HepG2 (cell line): ENCODE measurements around the gene DDX18. TPM values are rescaled to one million over a fixed set of nuclear protein-coding genes. Genes with fewer than 3 reads are reported as not detected.

Experiments
- ATAC-seq: fragments of 200-7000 bp; cut with Tn5 transposase; 3 replicates; pipeline ENCODE4 v1.9.1; 2020; ENCODE audit warnings: mild to moderate bottlenecking, moderate library complexity
- BruUV-seq: library from RNA; stranded (reverse); fragments of 400-500 nt; replicated peaks from 2 replicates; lab custom pipeline; 2021; lab: Mats Ljungman, UMichigan
- CTCF ChIA-PET: fragments of 300-600 bp; formaldehyde crosslinking; extraction: SDS; loops from one replicate; lab custom pipeline; 2021; ENCODE audit warnings: low total read pairs, inconsistent platforms, low intra/inter-chr PET ratio; lab: Yijun Ruan, JAX
- POLR2A ChIA-PET: fragments of 350-600 bp; sonication (Branson Sonifier 250); formaldehyde crosslinking; loops from one replicate; lab custom pipeline; 2020; ENCODE audit warnings: antibody characterized with exemption, inconsistent platforms; lab: Yijun Ruan, JAX
- DNase-seq: peaks from one replicate; pipeline ENCODE4 v3.0.0-alpha.2; 2015; ENCODE audit warnings: low spot score
- FAIRE-seq: peaks from 3 replicates; lab custom pipeline; 2011; peaks lifted over from hg19 to GRCh38; lab: Jason Lieb, UNC
- H2AFZ ChIP-seq: one replicate; pipeline ENCODE4 v1.6.1; 2011; ENCODE audit warnings: low read length, inconsistent platforms
- H3K27ac ChIP-seq: fragments of 300-600 bp; 3 replicates; pipeline ENCODE4 v1.8.0; 2011; ENCODE audit warnings: mixed run types, mild to moderate bottlenecking, mixed read lengths, low read length, inconsistent platforms; ENCODE audit not compliant: insufficient read depth; ENCODE audit errors: extremely low read length
- H3K27me3 ChIP-seq, 2 experiments: fragments of 200-600 bp in 1 of 2; 2 replicates in 1 of 2; 3 replicates in 1 of 2; pipeline versions ENCODE4 v1.6.0 to v1.8.0; 2011; ENCODE audit warnings: low read length in 2 of 2, mild to moderate bottlenecking in 2 of 2, moderate library complexity in 2 of 2, inconsistent platforms in 1 of 2; ENCODE audit not compliant: insufficient read depth in 2 of 2, control insufficient read depth in 1 of 2
- H3K36me3 ChIP-seq, 2 experiments: fragments of 200-600 bp in 1 of 2; replicated peaks in 1 of 2; 2 replicates in 1 of 2; 3 replicates in 1 of 2; pipeline versions ENCODE4 v1.5.1 to v1.8.0; 2011; ENCODE audit warnings: low read length in 2 of 2, inconsistent platforms in 1 of 2; ENCODE audit not compliant: insufficient read depth in 2 of 2, control insufficient read depth in 1 of 2
- H3K4me1 ChIP-seq: 2 replicates; pipeline ENCODE4 v1.5.1; 2012; ENCODE audit warnings: low read length, inconsistent platforms; ENCODE audit not compliant: insufficient read depth
- H3K4me2 ChIP-seq: 2 replicates; pipeline ENCODE4 v1.6.0; 2011; ENCODE audit warnings: low read depth, low read length, inconsistent platforms
- H3K4me3 ChIP-seq, 3 experiments: fragments of 200-600 bp in 1 of 3; sonication (generic), shearing (Covaris generic) in 1 of 3; replicated peaks in 1 of 3; 2 replicates each; pipeline ENCODE4 v1.5.1; 2011 to 2016; ENCODE audit warnings: low read length in 3 of 3, inconsistent platforms in 2 of 3, low read depth in 2 of 3, mild to moderate bottlenecking in 2 of 3, control low read depth in 1 of 3, mixed read lengths in 1 of 3; ENCODE audit not compliant: insufficient read depth in 1 of 3
- H3K79me2 ChIP-seq: one replicate; pipeline ENCODE4 v1.6.1; 2011; ENCODE audit warnings: low read length, inconsistent platforms; ENCODE audit not compliant: insufficient read depth
- H3K9ac ChIP-seq: 2 replicates; pipeline ENCODE4 v1.6.0; 2011; ENCODE audit warnings: mild to moderate bottlenecking, low read depth, low read length, inconsistent platforms; ENCODE audit not compliant: insufficient read depth
- H3K9me3 ChIP-seq: 2 replicates; pipeline ENCODE4 v1.5.1; 2012; ENCODE audit warnings: mild to moderate bottlenecking, low read length
- H4K20me1 ChIP-seq: 2 replicates; pipeline ENCODE4 v1.6.0; 2011; ENCODE audit warnings: inconsistent platforms, mild to moderate bottlenecking, low read length, moderate library complexity; ENCODE audit not compliant: insufficient read depth
- PRDM4 ChIP-seq: sonication (generic); formaldehyde crosslinking; IDR thresholded peaks from 2 replicates; pipeline ENCODE4 v1.9.0; 2021; ENCODE audit warnings: missing genetic modification reagents, borderline replicate concordance
- SKI ChIP-seq: fragments of 450-650 bp; IDR thresholded peaks from one replicate; pipeline ENCODE4 v1.6.1; 2018; ENCODE audit warnings: mild to moderate bottlenecking; ENCODE audit not compliant: partially characterized antibody
- SRSF1 ChIP-seq: fragments of 200-400 bp; formaldehyde crosslinking; optimal IDR thresholded peaks from 2 replicates; pipeline ENCODE3; 2017; ENCODE audit warnings: mild to moderate bottlenecking, low read depth, low read length, moderate library complexity
- TBP ChIP-seq: sonication (generic); formaldehyde crosslinking; IDR thresholded peaks from 2 replicates; pipeline ENCODE4 v1.5.0; 2020; ENCODE audit warnings: missing genetic modification reagents
- ZFYVE20 ChIP-seq: sonication (generic); formaldehyde crosslinking; IDR thresholded peaks from 2 replicates; pipeline ENCODE4 v1.8.0; 2023; ENCODE audit warnings: low read depth, mild to moderate bottlenecking, moderate library complexity, missing genetic modification reagents, borderline replicate concordance
- ZNF616 ChIP-seq: sonication (generic); formaldehyde crosslinking; IDR thresholded peaks from 2 replicates; pipeline ENCODE4 v1.5.0; 2020; ENCODE audit warnings: low read depth, mild to moderate bottlenecking, missing genetic modification reagents
- ZNF709 ChIP-seq: sonication (generic); formaldehyde crosslinking; IDR thresholded peaks from 2 replicates; pipeline ENCODE4 v1.5.0; 2020; ENCODE audit warnings: mild to moderate bottlenecking, missing genetic modification reagents
- WGBS: methylation state at CpG from one replicate; pipeline ENCODE4 v1.1.6; 2017; ENCODE audit warnings: low lambda C conversion rate; 5-methylcytosine and 5-hydroxymethylcytosine counted together
- in situ Hi-C: cut with HindIII; loops from 2 replicates; pipeline ENCODE4 v1.10.0; 2017; ENCODE audit warnings: low pct_unique_long_range_greater_than_20kb; ENCODE audit not compliant: extremely low pct_ligation_motif_present
- intact Hi-C: fragments of 100-400 bp; cut with micrococcal nuclease; formaldehyde crosslinking; loops from one replicate; pipeline ENCODE4 v1.10.0; 2022; ENCODE audit not compliant: unreplicated experiment
- polyA plus RNA-seq, 8 experiments: library from polyadenylated mRNA; depleted of rRNA in 3 of 8; stranded (reverse) in 7 of 8; unstranded in 1 of 8; fragments of >200 nt; fragmentation: Illumina TruSeq in 4 of 8; extraction: Trizol in 4 of 8; gene quantifications; 2 replicates each; pipeline versions ENCODE4 v1.2.1 to v1.2.3, GENCODE V29; 2011 to 2016; ENCODE audit warnings: low read depth in 4 of 8, missing spikeins in 1 of 8, mixed read lengths in 1 of 8; ENCODE audit not compliant: insufficient read depth in 1 of 8
- total RNA-seq, 5 experiments: library from RNA; depleted of rRNA; stranded (reverse); fragments of >200 nt; fragmentation: Illumina TruSeq; extraction: Trizol; gene quantifications; 2 replicates each; pipeline ENCODE4 v1.2.3, GENCODE V29; 2016; ENCODE audit warnings: low read depth in 1 of 5

The DDX18 gene
- total and polyA plus RNA-seq, 2 of the 13 experiments (the other 11 are each of a cell fraction or from before 2014, with no cell fraction given): 64.0 to 134 TPM

GRCh38 chr2:117859532-117859911 lies 45.0 kb downstream of the DDX18 start (continued):
- TF ChIP-seq PRDM4 (no peak), ZNF709 (no peak), ZFYVE20 (CRISPR knock-in tag) (no peak), SKI (no peak)

DNA sequence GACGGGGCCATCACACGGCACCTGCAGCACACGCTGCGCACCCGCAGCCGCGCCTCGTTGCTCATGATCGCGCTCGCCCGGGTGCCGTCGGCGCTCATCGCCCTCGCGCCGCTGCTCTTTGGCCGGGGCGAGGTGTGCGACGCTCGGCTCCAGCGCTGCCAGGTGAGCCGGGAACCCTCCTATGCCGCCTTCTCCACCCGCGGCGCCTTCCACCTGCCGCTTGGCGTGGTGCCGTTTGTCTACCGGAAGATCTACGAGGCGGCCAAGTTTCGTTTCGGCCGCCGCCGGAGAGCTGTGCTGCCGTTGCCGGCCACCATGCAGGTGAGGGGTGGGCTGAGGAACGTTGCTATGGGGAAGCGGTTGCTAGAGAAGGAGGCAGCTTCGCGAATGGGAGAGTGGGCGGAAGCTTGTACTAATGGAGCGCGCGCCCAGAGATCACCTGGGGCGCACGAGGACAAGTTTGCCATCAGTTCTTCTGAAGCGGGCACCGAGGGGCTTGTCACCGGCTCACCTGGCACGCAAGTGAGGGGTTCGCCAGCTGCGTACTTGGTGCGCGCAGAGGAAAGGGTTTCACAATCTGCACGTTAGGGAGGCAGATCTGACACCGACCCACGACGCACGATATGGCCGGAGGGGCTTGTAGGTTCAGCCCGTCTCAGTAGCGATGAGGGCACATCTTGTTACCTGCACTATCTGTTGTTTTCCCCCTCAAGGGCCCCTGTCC lies 45.6 kb downstream of the DDX18 start:
- POLR2A ChIA-PET: no interaction called here
- Histone ChIP-seq H3K27me3 (0 out of 5 replicates have a peak, but pooled peaks cover 0 to 2% of the 10 kb centered on the region in 2 experiments), H3K4me2 (no peak overlapping the region), H2AFZ (no peak overlapping the region), H3K27ac (no peak overlapping the region), H3K36me3 (no peaks in the 10 kb centered on the region), H4K20me1 (no peaks in the 10 kb centered on the region), H3K4me1 (0 out of 2 replicates have a peak, but pooled peaks cover 4% of the 10 kb centered on the region), H3K79me2 (no peaks in the 10 kb centered on the region), H3K9me3 (no peaks in the 10 kb centered on the region), H3K9ac (no peak overlapping the region), H3K4me3 (no peak overlapping the region)
- CTCF ChIA-PET: no interaction called here
- TF ChIP-seq TBP (no peak), SRSF1 (no peak), ZNF616 (CRISPR knock-in tag) (no peak)
- WGBS: 84% methylated on average over 66 of the region's 69 CpGs
- DNase-seq: no peak
- ATAC-seq: no peak
- FAIRE-seq: no peak
- intact Hi-C loops (no loop called here), in situ Hi-C loops (no loop called here)
- BruUV-seq: no TSS peak
